ENCODE data around the gene TRIM44.
"Not testable (repeated sequence)": the region's sequence is repeated elsewhere in the genome, so short reads cannot be mapped to it uniquely, and the experiment has no call there.

The TRIM44 gene

DNA sequence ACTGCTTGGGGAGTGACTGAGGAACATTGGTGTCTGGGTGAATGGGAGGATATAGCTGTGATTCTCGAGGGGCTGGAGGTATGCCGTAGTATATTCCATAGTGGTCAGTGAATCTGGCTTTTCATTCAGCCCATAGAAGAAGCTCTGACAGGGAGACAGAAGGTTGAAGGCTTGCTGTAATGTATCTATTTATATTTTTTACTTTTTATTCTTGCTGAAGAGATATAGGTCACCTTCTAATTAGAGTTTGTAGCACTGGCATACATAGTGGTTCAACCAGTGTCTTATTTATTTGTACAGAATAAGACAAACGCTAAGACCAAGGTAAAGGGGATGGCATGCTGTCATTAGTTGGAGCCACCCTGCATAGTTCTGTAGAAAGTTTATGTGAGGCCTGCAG is 10.0 kb downstream of the TRIM44 start:
- no peak for DNase-seq (ENCODE audit: low spot score)

GRCh38 chr11:35675901-35676610 is 13.5 kb downstream of the TRIM44 start:
- no peak for DNase-seq (ENCODE audit: low spot score)

DNA sequence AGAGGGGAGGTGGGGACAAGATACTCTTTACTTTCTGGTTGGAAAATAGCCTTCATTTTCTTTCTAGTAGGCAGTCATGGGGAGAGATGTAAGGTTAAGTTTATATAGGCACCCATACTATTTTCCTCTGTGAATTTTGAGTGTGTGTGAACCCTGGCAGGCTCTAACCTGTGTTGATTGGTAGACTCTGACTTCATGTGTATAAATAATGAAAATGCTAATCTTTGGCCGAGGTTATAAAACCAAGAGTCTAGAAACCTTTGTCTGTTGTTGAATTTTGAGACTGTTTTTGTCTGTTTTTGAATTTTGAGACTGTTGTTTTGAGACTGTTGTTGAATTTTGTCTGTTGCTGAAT is 14.0 kb downstream of the TRIM44 start:
- DNase-seq (ENCODE audit: low spot score): no peak

DNA sequence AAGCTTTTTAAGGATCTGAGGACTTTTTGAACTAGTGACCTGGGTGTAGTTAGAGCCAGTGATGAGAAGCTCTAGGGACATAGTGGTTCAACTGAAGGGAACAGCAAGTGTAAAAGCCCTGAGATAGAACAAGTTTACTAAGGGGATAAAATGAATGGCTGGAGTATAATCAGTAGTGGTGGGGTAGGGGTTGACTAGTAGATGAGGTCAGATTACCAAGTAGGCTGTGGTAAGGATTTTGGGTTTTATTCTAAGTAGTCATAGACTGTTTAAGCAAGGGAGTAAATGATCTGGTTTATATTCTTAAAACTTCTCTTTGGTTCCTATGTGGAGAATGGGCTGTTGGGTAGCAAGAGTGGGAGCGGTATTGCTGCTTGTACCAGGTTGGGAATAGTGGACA is 15.3 kb downstream of the TRIM44 start:
- DNase-seq (ENCODE audit: low spot score): no peak

DNA sequence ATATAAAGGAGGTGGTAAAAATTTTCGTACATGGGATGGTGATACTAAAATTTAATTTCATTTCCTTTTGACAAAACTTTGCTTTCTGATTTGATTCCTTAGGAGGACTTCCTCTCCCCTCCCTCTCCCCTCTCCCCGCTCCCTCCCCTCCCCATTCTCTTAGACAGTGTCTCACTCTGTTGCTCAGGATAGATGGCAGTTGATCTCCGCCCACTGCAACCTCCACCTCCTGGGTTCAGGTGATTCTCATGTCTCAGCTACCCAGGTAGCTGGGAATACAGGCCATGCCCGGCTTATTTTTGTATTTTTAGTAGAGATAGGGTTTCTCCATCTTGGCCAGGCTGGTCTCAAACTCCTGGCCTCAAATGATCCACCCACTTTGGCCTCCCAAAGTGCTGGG is 15.9 kb downstream of the TRIM44 start:
- DNase-seq (ENCODE audit: low spot score): no peak

DNA sequence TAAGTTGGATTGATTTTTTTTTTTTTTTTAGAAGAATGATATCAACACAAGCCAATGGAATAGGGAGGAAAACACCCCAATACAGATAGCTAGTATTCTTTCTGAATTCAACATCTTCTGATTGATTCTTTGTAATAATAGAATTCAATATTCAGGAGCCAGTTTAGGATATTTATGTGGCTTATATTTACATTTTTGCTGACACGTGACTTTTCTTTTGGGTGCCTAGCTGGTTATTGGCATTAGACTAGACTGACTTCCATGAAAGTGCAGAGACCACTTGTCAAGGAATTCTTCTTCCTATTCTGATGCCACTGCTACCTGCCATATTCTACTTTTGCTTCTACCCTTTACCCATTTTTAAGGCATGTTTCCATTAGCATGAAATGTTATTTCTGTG is 16.4 kb downstream of the TRIM44 start:
- DNase-seq (ENCODE audit: low spot score): no peak

- no peak for DNase-seq (ENCODE audit: low spot score)
Observed at GRCh38 chr11:35680506-35680905, 17.9 kb downstream of the TRIM44 start.

GRCh38 chr11:35681163-35681767 is 18.7 kb downstream of the TRIM44 start:
- DNase-seq (ENCODE audit: low spot score): no peak

- no peak for DNase-seq (ENCODE audit: low spot score)
Observed at GRCh38 chr11:35682230-35683173, 19.9 kb downstream of the TRIM44 start.

DNA sequence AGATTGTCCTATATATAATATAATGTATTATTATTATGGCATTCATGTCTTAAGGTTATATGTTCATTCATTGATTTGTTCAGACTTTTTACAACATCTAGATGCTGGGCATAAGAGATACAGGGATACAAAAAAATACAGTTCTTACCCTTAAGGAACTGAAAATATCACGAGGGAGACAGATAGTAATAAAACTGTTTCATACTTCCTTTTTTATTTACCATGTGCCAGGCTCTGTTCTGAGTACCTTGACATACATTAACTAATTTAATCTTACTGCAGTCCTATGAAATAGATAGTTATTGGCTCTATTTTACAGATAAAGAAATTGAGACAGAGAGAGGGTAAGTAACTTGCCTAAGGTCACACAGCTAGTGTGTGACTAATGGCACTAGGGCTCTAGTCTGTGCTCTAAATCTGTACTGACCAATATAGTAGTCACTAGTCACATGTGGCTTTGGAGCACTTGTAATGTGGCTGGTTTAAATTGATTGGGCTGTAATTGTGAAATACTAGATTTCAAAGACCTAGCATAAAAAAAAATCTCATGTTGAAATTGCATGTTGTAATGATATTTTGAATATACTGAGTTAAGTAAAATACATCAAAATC is 21.3 kb downstream of the TRIM44 start:
- no peak for DNase-seq (ENCODE audit: low spot score)

DNA sequence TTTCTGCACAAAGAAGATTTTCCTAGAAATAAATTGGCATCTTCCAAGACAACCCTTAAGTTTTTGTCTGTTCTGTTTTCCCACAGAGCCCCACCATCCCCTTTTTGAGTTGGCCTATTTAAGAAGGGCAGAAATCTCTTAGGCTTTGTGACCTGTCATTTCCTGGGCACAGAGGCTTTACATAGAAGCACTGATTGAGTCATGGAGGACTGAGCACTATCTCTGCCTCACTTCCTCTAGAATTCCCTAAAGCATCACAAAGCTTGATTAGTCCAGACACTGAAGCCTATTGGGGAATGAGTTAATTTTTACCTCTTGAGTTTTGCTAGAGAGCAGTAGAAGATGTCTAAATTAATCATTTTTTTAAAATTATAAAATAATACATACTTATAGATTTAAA is 25.4 kb downstream of the TRIM44 start:
- DNase-seq (ENCODE audit: low spot score): no peak

DNA sequence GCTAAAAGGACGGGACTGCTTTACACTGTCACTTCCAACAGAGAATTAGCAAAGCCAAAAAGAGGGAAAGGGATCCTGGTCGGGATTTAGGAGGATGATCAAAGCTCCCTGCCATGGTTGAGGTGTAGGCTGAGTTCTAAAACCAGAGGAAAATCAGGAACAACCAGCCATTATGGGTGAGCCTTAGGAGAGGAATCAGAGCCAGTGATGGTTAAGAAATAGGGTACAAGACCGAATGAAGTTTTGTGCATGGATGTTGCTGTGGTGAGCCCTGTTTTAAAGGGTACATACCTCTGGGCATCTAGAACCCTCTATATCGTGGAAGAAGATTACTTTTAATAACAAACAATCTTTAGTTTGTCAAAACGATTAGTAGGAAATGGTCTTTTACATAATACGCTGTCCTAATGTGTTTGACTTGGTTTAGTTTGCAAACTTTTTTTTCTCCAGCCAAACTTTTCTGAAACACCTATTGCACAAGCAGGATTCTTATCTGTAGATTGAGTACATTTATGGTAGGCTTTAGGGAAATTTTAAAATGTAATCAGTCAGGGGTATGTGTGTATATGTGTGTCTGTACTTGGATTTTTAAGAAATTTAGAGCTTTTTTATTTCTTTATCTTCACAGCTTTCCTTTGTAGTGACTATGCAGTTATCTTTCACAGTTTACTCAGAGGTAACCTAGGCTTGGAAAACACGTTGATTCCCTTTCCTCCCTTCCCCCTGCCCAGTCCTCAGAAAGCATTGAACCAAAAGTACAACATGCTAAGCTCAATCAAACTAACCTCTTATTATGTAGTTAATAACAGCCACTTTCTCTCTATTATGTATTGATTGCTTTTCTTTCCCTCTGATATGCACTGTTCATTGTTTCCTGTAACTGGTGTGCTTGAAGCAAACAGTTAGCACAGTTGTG is 26.8 kb downstream of the TRIM44 start:
- DNase-seq (ENCODE audit: low spot score): no peak

- no peak for DNase-seq (ENCODE audit: low spot score)
Observed at GRCh38 chr11:35702126-35702525, 39.6 kb downstream of the TRIM44 start.

- DNase-seq (ENCODE audit: low spot score): no peak
Observed at GRCh38 chr11:35709376-35709775, 46.8 kb downstream of the TRIM44 start.

- no peak for DNase-seq (ENCODE audit: low spot score)
Observed at GRCh38 chr11:35711173-35711910, 48.8 kb downstream of the TRIM44 start.

DNA sequence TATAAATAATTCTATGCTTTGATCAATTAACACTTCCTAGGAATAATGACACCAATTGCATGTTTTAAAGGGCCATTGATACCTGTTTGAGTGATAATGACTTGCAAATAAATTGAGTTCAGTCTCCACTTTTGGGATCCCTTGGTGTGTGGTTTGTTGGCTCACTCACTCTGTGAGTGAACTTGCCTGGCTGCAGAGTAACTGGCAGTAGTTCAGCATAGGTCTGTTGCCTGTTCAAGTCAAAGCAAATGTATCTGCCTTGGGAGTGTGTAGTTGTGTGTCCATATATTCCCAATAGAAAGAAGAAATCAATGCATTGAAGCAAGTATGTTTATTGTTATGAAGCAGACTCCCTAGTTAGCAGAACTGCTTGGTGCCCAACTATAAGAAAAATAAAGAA is 49.3 kb downstream of the TRIM44 start:
- DNase-seq (ENCODE audit: low spot score): no peak

- DNase-seq (ENCODE audit: low spot score): no peak
Observed at GRCh38 chr11:35712533-35712932, 50.0 kb downstream of the TRIM44 start.

DNA sequence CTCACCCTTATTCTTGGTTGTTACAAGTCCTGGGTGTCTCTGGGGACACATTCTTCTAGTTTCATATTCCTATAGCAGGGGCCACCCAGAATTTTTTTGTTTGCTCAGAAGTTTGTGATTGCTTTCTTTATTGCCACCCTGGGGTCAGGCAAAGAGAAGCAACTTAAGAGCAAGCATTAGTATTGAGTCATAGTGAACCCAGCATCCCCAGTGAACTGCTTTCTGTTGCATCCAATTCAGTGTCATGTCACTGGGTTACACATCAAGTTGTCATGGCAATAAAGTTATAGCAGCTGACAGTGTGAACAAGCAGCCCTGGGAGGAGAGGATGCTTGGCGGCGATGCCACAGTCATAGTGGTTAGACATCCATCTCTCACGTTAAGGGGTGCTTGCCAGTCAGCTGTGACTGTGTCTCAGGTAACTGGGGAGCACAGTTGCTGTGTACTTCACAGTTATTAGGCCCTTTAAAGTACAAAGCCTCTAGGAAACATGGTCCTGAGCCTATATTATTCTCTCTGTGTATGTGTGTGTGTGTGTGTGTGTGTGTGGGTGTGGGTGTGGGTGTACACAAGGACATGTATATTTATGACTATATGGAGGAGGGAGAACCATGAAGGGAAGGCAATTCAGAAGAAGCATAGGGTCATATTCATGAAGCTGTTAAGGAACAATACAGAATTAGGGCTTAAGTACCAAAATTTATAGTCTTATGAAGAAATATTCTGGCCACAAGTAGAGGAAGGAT is 52.5 kb downstream of the TRIM44 start:
- DNase-seq (ENCODE audit: low spot score): no peak

DNA sequence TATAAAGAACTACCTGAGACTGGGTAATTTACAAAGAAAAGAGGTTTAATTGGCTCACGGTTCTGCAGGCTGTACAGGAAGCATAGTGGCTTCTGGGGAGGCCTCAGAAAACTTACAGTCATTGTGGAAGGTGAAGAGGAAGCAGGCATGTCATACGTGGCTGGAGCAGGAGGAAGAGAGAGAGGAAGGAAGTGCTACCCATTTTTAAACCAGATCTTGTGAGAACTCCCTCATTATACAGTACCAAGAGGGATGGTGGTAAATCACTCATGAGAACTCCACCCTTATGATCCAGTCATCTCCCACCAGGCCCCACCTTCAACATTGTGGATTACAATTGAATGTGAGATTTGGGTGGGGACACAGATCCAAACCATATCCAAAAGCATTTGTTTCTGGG is 53.1 kb downstream of the TRIM44 start:
- DNase-seq (ENCODE audit: low spot score): not testable (repeated sequence)

- no peak for DNase-seq (ENCODE audit: low spot score)
Observed at GRCh38 chr11:35717043-35717442, 54.5 kb downstream of the TRIM44 start.
